Lower leg skin (tissue), 3 donors: ENCODE measurements around the gene FIBIN.

Experiments used
- POLR2A ChIP-seq, 2 donors: fragments of 450-650 bp; IDR thresholded peaks; one replicate each; pipeline ENCODE4 v1.6.1; 2016 to 2017; ENCODE audit warnings: antibody characterized with exemption in 2 of 2, mild to moderate bottlenecking in 1 of 2, moderate library complexity in 1 of 2
- TF ChIP-seq, protein P1 (sequence below), 3 donors: fragments of 450-650 bp; IDR thresholded peaks; one replicate each; pipeline ENCODE4 v1.5.1; 2016; ENCODE audit warnings: antibody characterized with exemption in 3 of 3, mild to moderate bottlenecking in 3 of 3, moderate library complexity in 2 of 3

DNA sequence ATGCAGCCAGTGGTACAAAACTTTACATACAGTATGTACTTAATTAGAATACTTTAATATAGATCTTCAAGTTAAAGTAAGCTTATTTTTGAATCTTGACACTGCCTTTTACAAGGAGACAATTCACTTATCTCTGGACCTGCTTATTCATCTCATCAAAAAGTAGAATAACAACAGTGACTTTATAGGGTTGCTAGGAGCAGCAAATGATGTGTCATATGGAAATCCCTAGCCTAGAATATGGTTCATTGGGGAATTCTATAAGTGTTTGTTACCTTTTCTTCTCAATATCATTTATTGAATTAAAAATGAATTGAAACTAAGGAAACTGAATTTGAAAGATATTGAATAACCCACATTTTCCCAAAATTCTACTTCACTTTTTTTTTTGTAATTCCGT is 45.0 kb upstream of the FIBIN start:
- TF ChIP-seq, protein P1, sequence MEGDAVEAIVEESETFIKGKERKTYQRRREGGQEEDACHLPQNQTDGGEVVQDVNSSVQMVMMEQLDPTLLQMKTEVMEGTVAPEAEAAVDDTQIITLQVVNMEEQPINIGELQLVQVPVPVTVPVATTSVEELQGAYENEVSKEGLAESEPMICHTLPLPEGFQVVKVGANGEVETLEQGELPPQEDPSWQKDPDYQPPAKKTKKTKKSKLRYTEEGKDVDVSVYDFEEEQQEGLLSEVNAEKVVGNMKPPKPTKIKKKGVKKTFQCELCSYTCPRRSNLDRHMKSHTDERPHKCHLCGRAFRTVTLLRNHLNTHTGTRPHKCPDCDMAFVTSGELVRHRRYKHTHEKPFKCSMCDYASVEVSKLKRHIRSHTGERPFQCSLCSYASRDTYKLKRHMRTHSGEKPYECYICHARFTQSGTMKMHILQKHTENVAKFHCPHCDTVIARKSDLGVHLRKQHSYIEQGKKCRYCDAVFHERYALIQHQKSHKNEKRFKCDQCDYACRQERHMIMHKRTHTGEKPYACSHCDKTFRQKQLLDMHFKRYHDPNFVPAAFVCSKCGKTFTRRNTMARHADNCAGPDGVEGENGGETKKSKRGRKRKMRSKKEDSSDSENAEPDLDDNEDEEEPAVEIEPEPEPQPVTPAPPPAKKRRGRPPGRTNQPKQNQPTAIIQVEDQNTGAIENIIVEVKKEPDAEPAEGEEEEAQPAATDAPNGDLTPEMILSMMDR (IDR thresholded peaks at IDR 0.05), result no peak
- TF ChIP-seq POLR2A (IDR thresholded peaks at IDR 0.05), result no peak
